Left lung (tissue), 10 donors: ENCODE data around the gene TFF2. TPM values are rescaled to one million over a fixed set of nuclear protein-coding genes. Genes with fewer than 3 reads are reported as not detected.

ENCODE experiments used
- ATAC-seq: fragments of 200-7000 bp; cut with Tn5 transposase; one replicate; pipeline ENCODE4 v1.9.1; 2020; ENCODE audit warnings: moderate library complexity
- DNase-seq, 4 donors: peaks; one replicate each; pipeline ENCODE4 v3.0.0-alpha.2; 2013 to 2020
- H3K27ac ChIP-seq, 2 donors: fragments of 200-600 bp; sonication (generic) in 1 of 2; one replicate each; pipeline versions ENCODE4 v1.5.0 to v1.8.0; 2020 to 2021
- H3K27me3 ChIP-seq, 2 donors: fragments of 200-600 bp; sonication (generic) in 1 of 2; one replicate each; pipeline versions ENCODE4 v1.5.0 to v1.8.0; 2020 to 2021
- H3K36me3 ChIP-seq, 2 donors: fragments of 200-600 bp; sonication (generic) in 1 of 2; one replicate each; pipeline versions ENCODE4 v1.5.0 to v1.8.0; 2020 to 2021
- H3K4me1 ChIP-seq, 2 donors: fragments of 200-600 bp; one replicate each; pipeline ENCODE4 v1.8.0; 2021
- H3K4me3 ChIP-seq, 2 donors: fragments of 200-600 bp; sonication (generic) in 1 of 2; one replicate each; pipeline versions ENCODE4 v1.5.0 to v1.8.0; 2020 to 2021; ENCODE audit warnings: mild to moderate bottlenecking in 1 of 2
- H3K9me3 ChIP-seq, 2 donors: fragments of 200-600 bp; sonication (generic) in 1 of 2; one replicate each; pipeline versions ENCODE4 v1.5.0 to v1.8.0; 2020 to 2021
- intact Hi-C, 2 donors: fragments of 100-400 bp; cut with DNase I; formaldehyde crosslinking; loops; one replicate each; pipeline versions ENCODE4 v1.11.2 to v1.14.2; 2022
- polyA plus RNA-seq, 6 donors: library from polyadenylated mRNA; unstranded; fragments of 120-200 nt; gene quantifications; one replicate each; pipeline ENCODE4 v1.2.1, GENCODE V29; 2013; ENCODE audit not compliant: insufficient read length in 6 of 6
- total RNA-seq, 2 donors: library from RNA; stranded (reverse); fragmentation: NEBNext Ultra II Directional; extraction: Animal tissue kit (Norgen Biotek cat#: 25700); gene quantifications; one replicate each; pipeline ENCODE4 v1.2.1, GENCODE V29; 2021
- TF ChIP-seq, protein P1 (sequence below), 2 donors: fragments of 200-600 bp; sonication (generic) in 1 of 2; IDR thresholded peaks; one replicate each; pipeline versions ENCODE4 v1.5.0 to v1.8.0; 2021; ENCODE audit warnings: antibody characterized with exemption in 2 of 2
- donor health status: DM: no; HTN: yes; CAD: no.
- donor health status: DM: no; HTN: no; CAD: no.

The TFF2 gene
- total and polyA plus RNA-seq, 8 donors: not detected

DNA sequence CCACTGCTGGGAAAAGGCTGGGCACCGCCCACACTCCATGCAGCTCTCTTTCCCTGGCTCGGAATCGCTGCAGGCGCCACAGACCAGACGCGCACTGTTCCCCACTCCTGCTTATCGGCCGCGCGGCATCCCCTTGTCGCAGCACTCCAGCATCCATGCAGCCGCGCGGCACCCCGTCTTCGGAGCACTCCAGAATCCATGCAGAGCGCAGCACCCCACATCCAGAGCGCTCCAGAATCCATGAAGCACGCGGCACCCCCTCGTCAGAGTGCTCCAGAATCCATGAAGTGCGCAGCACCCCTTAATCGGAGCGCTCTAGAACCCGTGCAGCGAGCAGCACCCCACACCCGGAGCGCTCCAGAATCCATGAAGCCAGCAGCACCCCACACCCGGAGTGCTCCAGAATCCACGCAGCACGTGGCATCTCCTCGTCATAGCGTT is 45.1 kb downstream of the TFF2 start:
- DNase-seq (peak in 1 of 4 donors; percentile 78), ATAC-seq (no peak)
- TF ChIP-seq, protein P1, sequence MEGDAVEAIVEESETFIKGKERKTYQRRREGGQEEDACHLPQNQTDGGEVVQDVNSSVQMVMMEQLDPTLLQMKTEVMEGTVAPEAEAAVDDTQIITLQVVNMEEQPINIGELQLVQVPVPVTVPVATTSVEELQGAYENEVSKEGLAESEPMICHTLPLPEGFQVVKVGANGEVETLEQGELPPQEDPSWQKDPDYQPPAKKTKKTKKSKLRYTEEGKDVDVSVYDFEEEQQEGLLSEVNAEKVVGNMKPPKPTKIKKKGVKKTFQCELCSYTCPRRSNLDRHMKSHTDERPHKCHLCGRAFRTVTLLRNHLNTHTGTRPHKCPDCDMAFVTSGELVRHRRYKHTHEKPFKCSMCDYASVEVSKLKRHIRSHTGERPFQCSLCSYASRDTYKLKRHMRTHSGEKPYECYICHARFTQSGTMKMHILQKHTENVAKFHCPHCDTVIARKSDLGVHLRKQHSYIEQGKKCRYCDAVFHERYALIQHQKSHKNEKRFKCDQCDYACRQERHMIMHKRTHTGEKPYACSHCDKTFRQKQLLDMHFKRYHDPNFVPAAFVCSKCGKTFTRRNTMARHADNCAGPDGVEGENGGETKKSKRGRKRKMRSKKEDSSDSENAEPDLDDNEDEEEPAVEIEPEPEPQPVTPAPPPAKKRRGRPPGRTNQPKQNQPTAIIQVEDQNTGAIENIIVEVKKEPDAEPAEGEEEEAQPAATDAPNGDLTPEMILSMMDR (IDR thresholded peaks at IDR 0.05): no peak
- Histone ChIP-seq H3K4me3 (no peak overlapping the region), H3K27ac (no peak overlapping the region), H3K27me3 (peaks cover 0 to 11% of the 10 kb centered on the region in 2 donors), H3K36me3 (no peaks in the 10 kb centered on the region), H3K4me1 (peaks cover 4 to 27% of the 10 kb centered on the region in 2 donors), H3K9me3 (no peaks in the 10 kb centered on the region)
- intact Hi-C loops: no loop called here

DNA sequence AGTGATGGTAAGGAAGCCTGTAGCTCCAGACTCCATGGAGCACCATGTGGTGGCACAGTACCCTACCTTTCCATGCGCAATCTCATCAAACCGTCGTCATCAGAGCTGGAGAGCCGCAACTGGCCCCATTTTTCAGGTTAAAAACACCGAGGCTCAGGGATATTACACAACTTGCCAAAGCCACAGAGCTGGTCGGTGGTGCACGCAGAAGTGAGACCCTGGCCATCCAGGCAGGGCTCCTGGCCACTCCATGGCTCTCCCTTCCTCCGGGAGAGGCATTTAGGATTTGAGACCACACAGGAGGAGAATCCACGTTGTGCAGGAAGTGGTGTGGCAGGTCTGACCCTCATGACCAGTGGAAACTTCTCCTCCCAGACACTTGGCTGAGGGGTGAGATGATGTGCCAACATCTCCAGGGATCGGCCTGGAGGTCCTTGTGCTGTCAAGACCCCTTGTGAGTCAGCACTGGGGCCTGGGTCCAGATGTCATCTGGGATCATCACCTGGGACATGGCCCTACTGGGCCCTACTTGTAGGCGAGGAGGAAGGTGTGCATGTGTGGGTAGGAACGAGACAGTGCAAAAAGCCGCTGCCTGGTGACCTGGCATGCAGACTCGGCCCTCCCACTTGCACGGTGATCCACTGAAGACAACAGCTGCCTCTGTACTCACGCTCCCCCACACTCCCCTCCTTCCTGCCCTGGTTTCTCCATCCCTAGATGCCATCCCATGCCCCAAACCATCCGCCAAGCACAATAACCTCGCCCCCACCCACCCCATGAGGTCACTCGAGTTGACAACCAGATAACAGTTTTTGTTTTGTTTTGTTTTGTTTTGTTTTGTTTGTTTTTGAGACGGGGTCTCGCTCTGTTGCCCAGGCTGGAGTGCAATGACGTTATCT is 46.0 kb downstream of the TFF2 start:
- H3K27me3 ChIP-seq: peaks cover 0 to 11% of the 10 kb centered on the region in 2 donors
- ATAC-seq: no peak
- H3K36me3 ChIP-seq: no peaks in the 10 kb centered on the region
- DNase-seq: peak in 1 of 4 donors; percentile 19
- no peak overlapping the region for H3K27ac ChIP-seq
- peaks cover 4 to 25% of the 10 kb centered on the region in 2 donors for H3K4me1 ChIP-seq
- H3K9me3 ChIP-seq: no peaks in the 10 kb centered on the region
- intact Hi-C loops: no loop called here
- H3K4me3 ChIP-seq: no peak overlapping the region
- TF ChIP-seq, protein P1 (IDR thresholded peaks at IDR 0.05): no peak

DNA sequence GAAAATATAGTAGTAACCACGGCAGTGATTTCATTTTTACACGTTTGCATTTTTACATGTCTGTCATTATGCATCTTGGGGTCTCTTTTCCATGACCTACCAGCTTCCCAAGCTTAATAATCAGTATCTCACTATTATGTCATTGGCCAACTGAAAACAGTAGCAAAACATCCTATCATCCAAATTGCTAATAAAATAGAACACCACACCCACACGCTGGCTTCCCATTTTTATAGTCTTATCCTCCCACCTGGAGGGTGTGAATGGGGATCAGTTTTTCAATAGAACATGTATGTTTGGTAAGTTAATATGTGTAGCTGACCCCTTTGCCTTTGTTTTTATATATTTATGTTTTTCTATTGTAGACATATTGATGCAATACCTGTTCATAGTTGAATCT is 47.4 kb downstream of the TFF2 start:
- no peak overlapping the region for H3K4me3 ChIP-seq
- H3K27ac ChIP-seq: no peak overlapping the region
- H3K27me3 ChIP-seq: peaks cover 0 to 11% of the 10 kb centered on the region in 2 donors
- TF ChIP-seq, protein P1 (IDR thresholded peaks at IDR 0.05): no peak
- H3K9me3 ChIP-seq: no peaks in the 10 kb centered on the region
- no peaks in the 10 kb centered on the region for H3K36me3 ChIP-seq
- intact Hi-C loops: no loop called here
- ATAC-seq: no peak
- peaks cover 0 to 16% of the 10 kb centered on the region in 2 donors for H3K4me1 ChIP-seq
- DNase-seq: no peak

DNA sequence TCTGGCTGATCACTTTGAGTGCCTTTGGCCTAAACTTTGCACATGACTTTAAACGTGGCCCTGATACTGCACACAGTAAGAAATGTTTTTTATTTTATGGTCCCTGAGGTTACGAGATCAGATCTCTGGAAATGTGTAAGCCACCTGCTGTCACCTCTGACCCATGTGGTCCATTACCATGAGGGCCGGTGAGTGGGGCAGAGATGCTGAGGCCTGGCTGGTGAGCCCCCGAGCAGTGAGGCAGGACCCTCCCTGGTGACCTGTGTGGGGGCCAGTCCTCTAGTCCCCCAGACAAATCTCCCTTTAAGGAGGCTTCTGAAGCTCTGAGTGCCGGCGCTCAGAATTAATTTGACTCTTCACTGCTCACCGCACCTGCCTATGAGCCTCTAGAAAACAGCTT is 48.0 kb downstream of the TFF2 start:
- Histone ChIP-seq H3K9me3 (no peaks in the 10 kb centered on the region), H3K27ac (no peak overlapping the region), H3K27me3 (peaks cover 0 to 5% of the 10 kb centered on the region in 2 donors), H3K36me3 (no peaks in the 10 kb centered on the region), H3K4me3 (no peak overlapping the region), H3K4me1 (peaks cover 0 to 15% of the 10 kb centered on the region in 2 donors)
- ATAC-seq: no peak
- peak in 1 of 4 donors; percentile 18 for DNase-seq
- intact Hi-C loops: no loop called here
- TF ChIP-seq, protein P1 (IDR thresholded peaks at IDR 0.05): no peak

DNA sequence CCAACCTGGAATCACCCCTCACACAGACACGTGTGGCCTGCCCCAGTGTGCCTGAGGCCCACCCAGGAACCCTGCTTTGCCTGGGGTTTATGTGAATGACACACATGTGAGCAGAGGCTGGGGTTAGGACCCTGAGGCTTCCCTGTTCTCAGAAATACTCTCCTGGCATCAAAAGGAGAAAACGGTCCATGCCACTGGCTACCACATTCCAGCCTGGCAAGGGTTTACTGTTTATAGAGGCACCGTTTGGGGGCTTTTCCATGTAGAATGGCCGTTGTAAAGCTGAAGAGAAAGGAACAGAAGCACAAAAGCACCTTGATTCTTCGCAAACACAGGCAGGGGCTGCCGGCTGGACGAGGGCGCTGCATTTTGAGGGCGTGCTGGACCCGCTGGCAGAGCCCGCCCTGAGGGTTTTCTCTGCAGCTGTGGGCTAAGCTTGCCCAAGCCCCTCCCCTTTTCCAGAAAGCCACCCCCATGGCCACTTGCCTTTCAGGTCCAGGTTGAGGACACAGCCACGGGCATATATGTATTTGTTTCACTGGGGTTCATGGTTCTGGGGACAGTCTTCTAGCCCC is 48.6 kb downstream of the TFF2 start:
- Histone ChIP-seq H3K4me1 (peaks cover 0 to 15% of the 10 kb centered on the region in 2 donors), H3K4me3 (no peak overlapping the region), H3K9me3 (no peaks in the 10 kb centered on the region), H3K36me3 (peaks cover 0 to 5% of the 10 kb centered on the region in 2 donors), H3K27ac (peak overlapping the region in 1 of 2 donors; percentile 35), H3K27me3 (peaks cover 0 to 4% of the 10 kb centered on the region in 2 donors)
- DNase-seq: peak in 1 of 4 donors; percentile 27
- intact Hi-C loops: no loop called here
- ATAC-seq: no peak
- TF ChIP-seq, protein P1 (IDR thresholded peaks at IDR 0.05): no peak
